ENCODE results near the gene ATXN1.
"Not testable (repeated sequence)": the region's sequence is repeated elsewhere in the genome, so short reads cannot be mapped to it uniquely, and the experiment has no call there.

ATXN1 gene

DNA sequence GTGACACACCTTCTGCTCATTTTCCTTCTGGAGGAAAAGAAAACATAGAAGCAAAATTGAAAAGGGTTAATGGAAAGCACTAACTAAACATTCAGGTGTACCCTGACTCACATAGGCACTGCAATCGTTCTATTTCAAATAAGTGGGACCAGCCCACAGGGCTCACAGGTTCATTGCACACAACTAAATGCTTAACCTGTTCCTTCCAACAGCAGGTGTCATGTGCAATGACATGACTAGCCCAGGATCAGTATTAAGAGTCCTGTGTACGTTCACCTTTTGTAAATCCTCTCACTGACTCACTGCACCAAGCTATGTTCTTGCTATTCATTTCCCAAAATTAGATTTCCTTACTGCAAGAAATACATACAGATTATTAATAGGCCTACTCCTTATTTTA, 371.6 kb downstream of the ATXN1 start:
- Histone ChIP-seq H3K27ac (ENCODE audit: low read depth, low read length) (no peak overlapping the region), H3K27me3 (ENCODE audit: control insufficient read depth in 1 of 2, insufficient read depth in 2 of 2, low read length in 2 of 2) (no peaks in the 10 kb centered on the region), H3K9ac (ENCODE audit: low read depth in 1 of 2, low read length in 2 of 2) (no peak overlapping the region), H3K36me3 (ENCODE audit: control insufficient read depth in 1 of 2, insufficient read depth in 2 of 2, low read length in 2 of 2) (no peaks in the 10 kb centered on the region), H3K9me3 (ENCODE audit: control insufficient read depth in 1 of 2, low read length in 2 of 2) (no peaks in the 10 kb centered on the region), H3K4me3 (ENCODE audit: low read depth in 1 of 2, low read length in 2 of 2) (no peak overlapping the region), H3K4me1 (ENCODE audit: control insufficient read depth in 1 of 2, insufficient read depth in 2 of 2, low read length in 2 of 2) (no peaks in the 10 kb centered on the region)

GRCh38 chr6:16388488-16388887, 372.8 kb downstream of the ATXN1 start:
- no peaks in the 10 kb centered on the region for H3K36me3 ChIP-seq (ENCODE audit: control insufficient read depth in 1 of 2, insufficient read depth in 2 of 2, low read length in 2 of 2)
- H3K9me3 ChIP-seq (ENCODE audit: control insufficient read depth in 1 of 2, low read length in 2 of 2) = no peaks in the 10 kb centered on the region
- no peak overlapping the region for H3K9ac ChIP-seq (ENCODE audit: low read depth in 1 of 2, low read length in 2 of 2)
- no peaks in the 10 kb centered on the region for H3K27me3 ChIP-seq (ENCODE audit: control insufficient read depth in 1 of 2, insufficient read depth in 2 of 2, low read length in 2 of 2)
- H3K4me1 ChIP-seq (ENCODE audit: control insufficient read depth in 1 of 2, insufficient read depth in 2 of 2, low read length in 2 of 2) = peaks cover 0 to 4% of the 10 kb centered on the region in 2 donors
- H3K4me3 ChIP-seq (ENCODE audit: low read depth in 1 of 2, low read length in 2 of 2) = no peak overlapping the region
- H3K27ac ChIP-seq (ENCODE audit: low read depth, low read length) = no peak overlapping the region

DNA sequence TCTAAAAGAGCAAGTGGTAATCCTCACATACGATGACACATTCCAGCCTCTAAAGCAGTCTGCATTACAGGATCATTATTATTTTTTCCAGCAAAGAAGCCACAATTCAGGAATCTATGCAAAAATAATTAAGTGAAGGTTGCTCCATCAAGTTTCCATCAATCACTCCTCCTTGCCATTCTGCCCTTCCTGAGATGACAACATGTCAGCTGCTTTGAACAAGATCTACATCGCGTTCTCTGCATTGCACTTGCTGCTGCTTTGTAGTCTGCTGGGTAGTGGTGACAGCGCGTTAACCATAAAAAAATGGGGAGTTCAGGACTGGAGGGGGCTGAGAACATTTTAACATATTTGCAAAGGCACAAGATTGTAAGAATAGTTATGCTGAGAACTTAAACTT, 375.2 kb downstream of the ATXN1 start:
- Histone ChIP-seq H3K27ac (ENCODE audit: low read depth, low read length) (no peak overlapping the region), H3K4me1 (ENCODE audit: control insufficient read depth in 1 of 2, insufficient read depth in 2 of 2, low read length in 2 of 2) (peaks cover 0 to 5% of the 10 kb centered on the region in 2 donors), H3K9ac (ENCODE audit: low read depth in 1 of 2, low read length in 2 of 2) (no peak overlapping the region), H3K27me3 (ENCODE audit: control insufficient read depth in 1 of 2, insufficient read depth in 2 of 2, low read length in 2 of 2) (no peaks in the 10 kb centered on the region), H3K4me3 (ENCODE audit: low read depth in 1 of 2, low read length in 2 of 2) (no peak overlapping the region), H3K9me3 (ENCODE audit: control insufficient read depth in 1 of 2, low read length in 2 of 2) (no peaks in the 10 kb centered on the region), H3K36me3 (ENCODE audit: control insufficient read depth in 1 of 2, insufficient read depth in 2 of 2, low read length in 2 of 2) (no peaks in the 10 kb centered on the region)

DNA sequence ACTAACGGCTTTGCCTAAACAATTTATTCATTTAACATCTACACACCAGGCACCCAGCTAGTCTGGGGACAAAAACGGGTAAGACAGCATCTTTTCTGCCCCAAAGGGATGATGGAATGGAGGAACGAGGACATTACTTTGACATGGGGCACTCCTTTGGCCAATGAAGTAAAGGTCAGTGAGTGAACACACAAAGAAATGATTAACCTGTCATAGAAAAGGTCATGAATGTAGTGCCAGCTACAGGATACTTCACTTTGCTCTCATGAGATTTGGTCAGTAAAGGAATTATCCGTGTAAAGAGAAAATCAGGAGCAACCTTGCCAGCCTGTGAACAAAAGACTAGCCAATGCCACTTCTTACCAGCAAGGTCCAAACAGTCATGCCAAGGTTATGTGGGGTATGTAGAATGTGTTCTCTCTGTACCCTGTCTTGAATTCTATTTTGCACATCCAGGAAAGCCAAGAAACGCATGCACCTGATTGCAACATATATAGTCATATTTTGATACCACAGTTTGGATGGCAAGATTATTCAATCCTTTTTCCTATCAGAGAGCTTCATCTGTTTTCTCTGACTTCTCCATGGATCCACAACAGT, 377.6 kb downstream of the ATXN1 start:
- H3K9ac ChIP-seq (ENCODE audit: low read depth in 1 of 2, low read length in 2 of 2) = no peak overlapping the region
- no peaks in the 10 kb centered on the region for H3K36me3 ChIP-seq (ENCODE audit: control insufficient read depth in 1 of 2, insufficient read depth in 2 of 2, low read length in 2 of 2)
- H3K4me3 ChIP-seq (ENCODE audit: low read depth in 1 of 2, low read length in 2 of 2) = no peak overlapping the region
- no peaks in the 10 kb centered on the region for H3K27me3 ChIP-seq (ENCODE audit: control insufficient read depth in 1 of 2, insufficient read depth in 2 of 2, low read length in 2 of 2)
- H3K9me3 ChIP-seq (ENCODE audit: control insufficient read depth in 1 of 2, low read length in 2 of 2) = no peaks in the 10 kb centered on the region
- H3K27ac ChIP-seq (ENCODE audit: low read depth, low read length) = no peak overlapping the region
- peaks cover 0 to 5% of the 10 kb centered on the region in 2 donors for H3K4me1 ChIP-seq (ENCODE audit: control insufficient read depth in 1 of 2, insufficient read depth in 2 of 2, low read length in 2 of 2)

GRCh38 chr6:16381968-16382367, 379.3 kb downstream of the ATXN1 start:
- H3K9me3 ChIP-seq (ENCODE audit: control insufficient read depth in 1 of 2, low read length in 2 of 2); H3K36me3 ChIP-seq (ENCODE audit: control insufficient read depth in 1 of 2, insufficient read depth in 2 of 2, low read length in 2 of 2); H3K4me1 ChIP-seq (ENCODE audit: control insufficient read depth in 1 of 2, insufficient read depth in 2 of 2, low read length in 2 of 2); H3K4me3 ChIP-seq (ENCODE audit: low read depth in 1 of 2, low read length in 2 of 2); H3K27me3 ChIP-seq (ENCODE audit: control insufficient read depth in 1 of 2, insufficient read depth in 2 of 2, low read length in 2 of 2); H3K9ac ChIP-seq (ENCODE audit: low read depth in 1 of 2, low read length in 2 of 2); H3K27ac ChIP-seq (ENCODE audit: low read depth, low read length): not testable (repeated sequence)

GRCh38 chr6:16380220-16380809, 380.9 kb downstream of the ATXN1 start:
- H3K9me3 ChIP-seq (ENCODE audit: control insufficient read depth in 1 of 2, low read length in 2 of 2) = no peaks in the 10 kb centered on the region
- H3K4me3 ChIP-seq (ENCODE audit: low read depth in 1 of 2, low read length in 2 of 2) = no peak overlapping the region
- no peaks in the 10 kb centered on the region for H3K36me3 ChIP-seq (ENCODE audit: control insufficient read depth in 1 of 2, insufficient read depth in 2 of 2, low read length in 2 of 2)
- H3K27ac ChIP-seq (ENCODE audit: low read depth, low read length) = no peak overlapping the region
- no peak overlapping the region for H3K9ac ChIP-seq (ENCODE audit: low read depth in 1 of 2, low read length in 2 of 2)
- H3K4me1 ChIP-seq (ENCODE audit: control insufficient read depth in 1 of 2, insufficient read depth in 2 of 2, low read length in 2 of 2) = peaks cover 0 to 5% of the 10 kb centered on the region in 2 donors
- no peaks in the 10 kb centered on the region for H3K27me3 ChIP-seq (ENCODE audit: control insufficient read depth in 1 of 2, insufficient read depth in 2 of 2, low read length in 2 of 2)

DNA sequence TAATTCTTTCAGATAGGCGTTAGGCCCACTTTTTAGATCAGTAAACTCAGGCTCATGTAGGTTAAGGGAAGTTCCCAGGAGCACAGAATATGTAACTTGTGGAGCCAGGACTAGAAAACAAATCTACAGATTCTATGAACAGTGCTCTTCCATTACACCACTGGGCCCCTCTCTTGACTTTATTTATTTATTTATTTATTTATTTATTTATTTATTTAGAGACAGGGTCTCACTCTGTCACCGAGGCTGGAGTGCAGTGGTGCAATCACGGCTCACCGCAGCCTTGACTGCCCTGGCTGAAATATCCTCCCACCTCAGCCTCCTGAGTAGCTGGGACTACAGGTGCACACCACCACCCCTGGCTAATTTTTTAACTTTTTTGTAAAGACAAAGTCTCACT, 382.9 kb downstream of the ATXN1 start:
- not testable (repeated sequence) for H3K9ac ChIP-seq (ENCODE audit: low read depth in 1 of 2, low read length in 2 of 2); H3K36me3 ChIP-seq (ENCODE audit: control insufficient read depth in 1 of 2, insufficient read depth in 2 of 2, low read length in 2 of 2); H3K9me3 ChIP-seq (ENCODE audit: control insufficient read depth in 1 of 2, low read length in 2 of 2); H3K4me3 ChIP-seq (ENCODE audit: low read depth in 1 of 2, low read length in 2 of 2); H3K27ac ChIP-seq (ENCODE audit: low read depth, low read length); H3K27me3 ChIP-seq (ENCODE audit: control insufficient read depth in 1 of 2, insufficient read depth in 2 of 2, low read length in 2 of 2); H3K4me1 ChIP-seq (ENCODE audit: control insufficient read depth in 1 of 2, insufficient read depth in 2 of 2, low read length in 2 of 2)

- H3K27ac ChIP-seq (ENCODE audit: low read depth, low read length) = no peak overlapping the region
- H3K9ac ChIP-seq (ENCODE audit: low read depth in 1 of 2, low read length in 2 of 2) = no peak overlapping the region
- H3K27me3 ChIP-seq (ENCODE audit: control insufficient read depth in 1 of 2, insufficient read depth in 2 of 2, low read length in 2 of 2) = no peaks in the 10 kb centered on the region
- no peaks in the 10 kb centered on the region for H3K36me3 ChIP-seq (ENCODE audit: control insufficient read depth in 1 of 2, insufficient read depth in 2 of 2, low read length in 2 of 2)
- H3K4me3 ChIP-seq (ENCODE audit: low read depth in 1 of 2, low read length in 2 of 2) = no peak overlapping the region
- H3K9me3 ChIP-seq (ENCODE audit: control insufficient read depth in 1 of 2, low read length in 2 of 2) = no peaks in the 10 kb centered on the region
- no peaks in the 10 kb centered on the region for H3K4me1 ChIP-seq (ENCODE audit: control insufficient read depth in 1 of 2, insufficient read depth in 2 of 2, low read length in 2 of 2)
These were observed 383.8 kb downstream of the ATXN1 start for GRCh38 chr6:16377470-16377869.

DNA sequence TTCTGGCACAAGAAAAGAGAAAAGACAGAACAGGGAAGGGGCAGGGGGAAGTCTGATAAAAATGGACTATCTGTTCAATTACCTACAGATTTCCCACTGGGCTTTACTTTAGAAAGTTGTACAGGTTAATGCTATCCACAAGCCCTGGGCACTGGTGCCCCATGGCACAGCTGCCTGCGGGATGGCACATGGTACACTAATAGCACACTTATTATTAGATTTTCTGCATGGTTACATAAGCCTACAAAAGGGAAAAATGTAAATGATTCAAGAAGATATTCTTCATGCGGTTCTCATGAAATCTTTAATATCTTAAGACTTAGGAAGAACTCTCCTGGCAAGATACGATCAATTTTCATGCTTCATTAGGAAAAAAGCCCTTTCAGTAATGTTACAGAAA, 385.4 kb downstream of the ATXN1 start:
- Histone ChIP-seq H3K4me1 (ENCODE audit: control insufficient read depth in 1 of 2, insufficient read depth in 2 of 2, low read length in 2 of 2) (no peaks in the 10 kb centered on the region), H3K9me3 (ENCODE audit: control insufficient read depth in 1 of 2, low read length in 2 of 2) (no peaks in the 10 kb centered on the region), H3K36me3 (ENCODE audit: control insufficient read depth in 1 of 2, insufficient read depth in 2 of 2, low read length in 2 of 2) (no peaks in the 10 kb centered on the region), H3K27ac (ENCODE audit: low read depth, low read length) (no peak overlapping the region), H3K9ac (ENCODE audit: low read depth in 1 of 2, low read length in 2 of 2) (no peak overlapping the region), H3K4me3 (ENCODE audit: low read depth in 1 of 2, low read length in 2 of 2) (no peak overlapping the region), H3K27me3 (ENCODE audit: control insufficient read depth in 1 of 2, insufficient read depth in 2 of 2, low read length in 2 of 2) (no peaks in the 10 kb centered on the region)

GRCh38 chr6:16375206-16375605, 386.1 kb downstream of the ATXN1 start:
- no peak overlapping the region for H3K4me3 ChIP-seq (ENCODE audit: low read depth in 1 of 2, low read length in 2 of 2)
- H3K4me1 ChIP-seq (ENCODE audit: control insufficient read depth in 1 of 2, insufficient read depth in 2 of 2, low read length in 2 of 2) = no peaks in the 10 kb centered on the region
- H3K36me3 ChIP-seq (ENCODE audit: control insufficient read depth in 1 of 2, insufficient read depth in 2 of 2, low read length in 2 of 2) = no peaks in the 10 kb centered on the region
- H3K9me3 ChIP-seq (ENCODE audit: control insufficient read depth in 1 of 2, low read length in 2 of 2) = no peaks in the 10 kb centered on the region
- H3K27ac ChIP-seq (ENCODE audit: low read depth, low read length) = no peak overlapping the region
- H3K27me3 ChIP-seq (ENCODE audit: control insufficient read depth in 1 of 2, insufficient read depth in 2 of 2, low read length in 2 of 2) = no peaks in the 10 kb centered on the region
- H3K9ac ChIP-seq (ENCODE audit: low read depth in 1 of 2, low read length in 2 of 2) = no peak overlapping the region

All from duodenal mucosa (tissue), 2 donors.